Neuronal stem cell (in vitro differentiated cells): ENCODE data around the gene JOSD2.

Source experiments
- DNase-seq: peaks from one replicate; pipeline ENCODE4 v3.0.0-alpha.2; 2013; ENCODE audit warnings: low spot score
- H2AFZ ChIP-seq: one replicate; pipeline ENCODE4 v1.6.1; 2013; ENCODE audit warnings: mild to moderate bottlenecking, low read length, inconsistent platforms
- H2AK5ac ChIP-seq: 2 replicates; pipeline ENCODE4 v1.6.1; 2013; ENCODE audit warnings: low read depth, mild to moderate bottlenecking, inconsistent platforms, low read length, moderate library complexity, mixed read lengths
- H2BK120ac ChIP-seq: 2 replicates; pipeline ENCODE4 v1.6.1; 2013; ENCODE audit warnings: low read depth, mild to moderate bottlenecking, inconsistent platforms, low read length, moderate library complexity, mixed read lengths
- H2BK12ac ChIP-seq: one replicate; pipeline ENCODE4 v1.6.1; 2013; ENCODE audit warnings: low read length, inconsistent platforms
- H2BK15ac ChIP-seq: 2 replicates; pipeline ENCODE4 v1.6.1; 2013; ENCODE audit warnings: mild to moderate bottlenecking, low read length, inconsistent platforms, mixed read lengths
- H2BK5ac ChIP-seq: one replicate; pipeline ENCODE4 v1.6.1; 2013; ENCODE audit warnings: inconsistent platforms, mild to moderate bottlenecking, low read length, moderate library complexity
- H3K14ac ChIP-seq: one replicate; pipeline ENCODE4 v1.6.1; 2013; ENCODE audit warnings: low read length, inconsistent platforms
- H3K18ac ChIP-seq: 2 replicates; pipeline ENCODE4 v1.6.1; 2013; ENCODE audit warnings: low read length, inconsistent platforms
- H3K23ac ChIP-seq: 2 replicates; pipeline ENCODE4 v1.6.1; 2013; ENCODE audit warnings: low read depth, mild to moderate bottlenecking, mixed read lengths, low read length, inconsistent platforms; ENCODE audit not compliant: poor library complexity
- H3K27ac ChIP-seq: replicated peaks from 3 replicates; pipeline ENCODE4 v1.5.1; 2013; ENCODE audit warnings: low read length, inconsistent platforms
- H3K27me3 ChIP-seq, 3 experiments: 2 replicates each; pipeline ENCODE4 v1.6.1; 2013; ENCODE audit warnings: low read length in 3 of 3, mild to moderate bottlenecking in 2 of 3, inconsistent platforms in 1 of 3, low read depth in 1 of 3, mixed read lengths in 1 of 3, moderate library complexity in 1 of 3; ENCODE audit not compliant: control insufficient read depth in 3 of 3, insufficient read depth in 3 of 3
- H3K36me3 ChIP-seq, 2 donors: replicated peaks in 1 of 2; 2 replicates each; pipeline ENCODE4 v1.6.1; 2013; ENCODE audit warnings: low read length in 2 of 2; ENCODE audit not compliant: control insufficient read depth in 2 of 2, insufficient read depth in 2 of 2
- H3K4ac ChIP-seq: 2 replicates; pipeline ENCODE4 v1.6.1; 2013; ENCODE audit warnings: inconsistent platforms, mild to moderate bottlenecking, low read length, moderate library complexity
- H3K4me1 ChIP-seq, 2 donors: 1 replicate in 1 of 2; 2 replicates in 1 of 2; pipeline ENCODE4 v1.6.1; 2013; ENCODE audit warnings: low read length in 2 of 2, low read depth in 1 of 2; ENCODE audit not compliant: control insufficient read depth in 2 of 2, insufficient read depth in 1 of 2
- H3K4me2 ChIP-seq: one replicate; pipeline ENCODE4 v1.6.1; 2013; ENCODE audit warnings: mild to moderate bottlenecking, low read length, inconsistent platforms; ENCODE audit not compliant: insufficient read depth, poor library complexity, severe bottlenecking
- H3K4me3 ChIP-seq, 2 donors: 2 replicates each; pipeline ENCODE4 v1.5.1; 2013; ENCODE audit warnings: low read length in 2 of 2, mild to moderate bottlenecking in 2 of 2, inconsistent platforms in 1 of 2, moderate library complexity in 1 of 2
- H3K79me1 ChIP-seq: one replicate; pipeline ENCODE4 v1.6.1; 2013; ENCODE audit warnings: low read depth, mild to moderate bottlenecking, inconsistent platforms, low read length, moderate library complexity
- H3K9ac ChIP-seq: one replicate; pipeline ENCODE4 v1.6.1; 2013; ENCODE audit warnings: mild to moderate bottlenecking, low read depth, low read length, inconsistent platforms; ENCODE audit not compliant: poor library complexity
- H3K9me3 ChIP-seq, 2 donors: replicated peaks in 1 of 2; 2 replicates each; pipeline versions ENCODE3 to v1.6.1; 2013; ENCODE audit warnings: low read length in 2 of 2, mild to moderate bottlenecking in 2 of 2, inconsistent platforms in 1 of 2, low read depth in 1 of 2, mixed read lengths in 1 of 2, moderate library complexity in 1 of 2; ENCODE audit not compliant: control insufficient read depth in 2 of 2, insufficient read depth in 1 of 2
- H4K8ac ChIP-seq: one replicate; pipeline ENCODE4 v1.6.1; 2013; ENCODE audit warnings: low read depth, mild to moderate bottlenecking, inconsistent platforms, low read length, moderate library complexity
- H4K91ac ChIP-seq: one replicate; pipeline ENCODE4 v1.6.1; 2013; ENCODE audit warnings: low read length, low read depth, mild to moderate bottlenecking, inconsistent platforms; ENCODE audit not compliant: poor library complexity
- WGBS, 2 donors: extraction: QIAGEN DNeasy Blood & Tissue Kit; methylation state at CpG; one replicate each; pipeline ENCODE4 v1.1.7; 2013; ENCODE audit warnings: missing lambda C conversion rate in 2 of 2, mixed read lengths in 1 of 2; ENCODE audit not compliant: insufficient read length in 2 of 2, insufficient replicate concordance in 1 of 2; ENCODE audit errors: extremely low coverage in 2 of 2; 5-methylcytosine and 5-hydroxymethylcytosine counted together

The JOSD2 gene

GRCh38 chr19:50460161-50460765 is 50.7 kb downstream of the JOSD2 start:
- peaks cover 0 to 3% (median 0%) of the 10 kb centered on the region in 3 experiments for H3K27me3 ChIP-seq
- no peak overlapping the region for H4K91ac ChIP-seq
- H2AFZ ChIP-seq: no peak overlapping the region
- no peaks in the 10 kb centered on the region for H3K9me3 ChIP-seq
- no peak overlapping the region for H4K8ac ChIP-seq
- H3K36me3 ChIP-seq: no peaks in the 10 kb centered on the region
- H3K4me1 ChIP-seq: peaks cover 0 to 5% of the 10 kb centered on the region in 2 donors
- no peak overlapping the region for H2BK5ac ChIP-seq
- no peak overlapping the region for H3K18ac ChIP-seq
- no peak for DNase-seq
- H3K4me2 ChIP-seq: no peak overlapping the region
- H2BK12ac ChIP-seq: no peak overlapping the region
- H3K9ac ChIP-seq: no peak overlapping the region
- H3K23ac ChIP-seq: no peak overlapping the region
- H2BK15ac ChIP-seq: peak overlapping the region; percentile 5
- H3K4ac ChIP-seq: no peak overlapping the region
- no peak overlapping the region for H2BK120ac ChIP-seq
- H3K27ac ChIP-seq: no peak overlapping the region
- no CpG with 5 or more reads among the region's 13 CpGs for WGBS, 2 donors
- no peak overlapping the region for H3K14ac ChIP-seq
- no peak overlapping the region for H3K4me3 ChIP-seq
- H3K79me1 ChIP-seq: peaks cover 2% of the 10 kb centered on the region
- H2AK5ac ChIP-seq: no peak overlapping the region

GRCh38 chr19:50459638-50460037 is 51.4 kb downstream of the JOSD2 start:
- H3K4me2 ChIP-seq: no peak overlapping the region

DNA sequence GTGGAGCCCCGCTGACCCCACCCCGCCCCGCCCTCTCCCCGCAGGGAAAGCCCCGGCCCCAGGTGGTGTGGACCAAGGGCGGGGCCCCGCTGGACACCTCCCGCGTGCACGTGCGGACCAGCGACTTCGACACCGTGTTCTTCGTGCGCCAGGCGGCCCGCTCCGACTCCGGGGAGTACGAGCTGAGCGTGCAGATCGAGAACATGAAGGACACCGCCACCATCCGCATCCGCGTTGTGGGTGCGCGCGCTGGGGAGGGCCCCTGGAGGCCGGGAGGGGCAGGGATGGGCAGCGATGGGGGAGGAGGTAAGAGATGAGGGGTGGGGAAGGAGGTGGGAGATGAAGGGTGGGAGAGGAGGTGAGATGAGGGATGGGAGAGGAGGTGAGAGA is 51.9 kb downstream of the JOSD2 start:
- no peak for DNase-seq
- Histone ChIP-seq H3K79me1 (peaks cover 2% of the 10 kb centered on the region), H3K9ac (no peak overlapping the region), H2BK12ac (no peak overlapping the region), H2BK15ac (peak overlapping the region; percentile 89), H3K14ac (peak overlapping the region; percentile 82), H2AK5ac (no peak overlapping the region), H4K91ac (no peak overlapping the region), H3K18ac (peak overlapping the region; percentile 83), H3K4me3 (peak overlapping the region in 1 of 2 donors; percentile 32), H2BK120ac (no peak overlapping the region), H3K27ac (no peak overlapping the region), H3K36me3 (no peaks in the 10 kb centered on the region), H3K4me1 (peaks cover 0 to 5% of the 10 kb centered on the region in 2 donors), H3K4ac (no peak overlapping the region), H4K8ac (no peak overlapping the region), H3K4me2 (no peak overlapping the region), H3K27me3 (peaks cover 0 to 3% (median 0%) of the 10 kb centered on the region in 3 experiments), H2BK5ac (no peak overlapping the region), H2AFZ (no peak overlapping the region), H3K9me3 (no peaks in the 10 kb centered on the region), H3K23ac (no peak overlapping the region)
- WGBS, 2 donors: no CpG with 5 or more reads among the region's 32 CpGs

More at GRCh38 chr19:50459638-50460037, 51.4 kb downstream of the JOSD2 start:
- H3K4me1 ChIP-seq: peaks cover 0 to 5% of the 10 kb centered on the region in 2 donors
- H3K23ac ChIP-seq: no peak overlapping the region
- no peak for DNase-seq
- no peak overlapping the region for H3K27ac ChIP-seq
- H2BK5ac ChIP-seq: no peak overlapping the region
- no peak overlapping the region for H2AK5ac ChIP-seq
- H3K4ac ChIP-seq: no peak overlapping the region
- peaks cover 2% of the 10 kb centered on the region for H3K79me1 ChIP-seq
- peak overlapping the region; percentile 5 for H2BK15ac ChIP-seq
- no peak overlapping the region for H3K14ac ChIP-seq
- H3K36me3 ChIP-seq: no peaks in the 10 kb centered on the region
- H4K8ac ChIP-seq: no peak overlapping the region
- H3K9ac ChIP-seq: no peak overlapping the region
- H3K9me3 ChIP-seq: no peaks in the 10 kb centered on the region
- no peak overlapping the region for H4K91ac ChIP-seq
- H2AFZ ChIP-seq: no peak overlapping the region
- no peak overlapping the region for H3K4me3 ChIP-seq
- no CpG with 5 or more reads among the region's 1 CpG for WGBS, 2 donors
- no peak overlapping the region for H2BK120ac ChIP-seq
- H3K18ac ChIP-seq: no peak overlapping the region
- H3K27me3 ChIP-seq: peaks cover 0 to 3% (median 0%) of the 10 kb centered on the region in 3 experiments
- H2BK12ac ChIP-seq: no peak overlapping the region

DNA sequence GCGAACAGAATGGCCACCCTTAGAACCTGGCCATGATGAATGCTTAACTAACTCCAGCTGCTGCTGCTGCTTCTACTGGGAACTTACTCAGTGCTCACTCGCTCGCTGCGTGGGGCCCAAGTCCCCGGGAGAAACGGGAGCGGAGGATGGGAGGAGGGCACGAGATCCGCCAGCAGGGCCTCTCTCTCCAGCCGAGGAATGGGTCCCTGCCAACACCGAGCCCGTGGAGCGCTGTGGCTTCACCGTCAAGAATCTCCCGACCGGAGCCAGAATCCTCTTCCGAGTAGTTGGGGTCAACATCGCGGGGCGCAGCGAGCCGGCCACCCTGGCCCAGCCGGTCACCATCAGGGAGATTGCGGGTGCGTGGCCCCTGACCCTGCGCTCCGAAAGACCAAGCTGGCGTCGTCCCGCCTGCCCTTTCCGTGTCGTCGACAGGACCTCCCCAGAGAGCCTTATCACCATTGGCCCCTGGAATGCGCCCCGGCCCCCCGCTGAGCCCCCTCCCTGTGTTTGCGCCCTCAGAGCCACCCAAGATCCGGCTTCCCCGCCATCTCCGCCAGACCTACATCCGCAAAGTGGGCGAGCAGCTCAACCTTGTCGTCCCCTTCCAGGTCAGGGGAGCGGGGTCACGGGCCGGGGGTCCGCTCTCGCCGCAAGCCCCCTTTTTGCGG is 52.5 kb downstream of the JOSD2 start:
- Histone ChIP-seq H4K8ac (no peak overlapping the region), H3K23ac (peak overlapping the region; percentile 85), H3K27ac (no peak overlapping the region), H3K27me3 (peaks cover 0 to 3% (median 0%) of the 10 kb centered on the region in 3 experiments), H3K4ac (peak overlapping the region; percentile 95), H2BK120ac (no peak overlapping the region), H2BK12ac (no peak overlapping the region), H2AK5ac (peak overlapping the region; percentile 70), H3K9me3 (no peaks in the 10 kb centered on the region), H2BK5ac (no peak overlapping the region), H2BK15ac (peak overlapping the region; percentile 89), H2AFZ (no peak overlapping the region), H4K91ac (no peak overlapping the region), H3K4me2 (no peak overlapping the region), H3K36me3 (no peaks in the 10 kb centered on the region), H3K79me1 (peaks cover 2% of the 10 kb centered on the region), H3K4me3 (no peak overlapping the region), H3K9ac (peak overlapping the region; percentile 60), H3K4me1 (peaks cover 0 to 5% of the 10 kb centered on the region in 2 donors), H3K18ac (peak overlapping the region; percentile 80), H3K14ac (no peak overlapping the region)
- WGBS, 2 donors: no CpG with 5 or more reads among the region's 50 CpGs
- no peak for DNase-seq
